Measurements from ENCODE around the gene CYB5RL. TPM values are rescaled to one million over a fixed set of nuclear protein-coding genes. Genes with fewer than 3 reads are reported as not detected.
"Not testable (repeated sequence)": the region's sequence is repeated elsewhere in the genome, so short reads cannot be mapped to it uniquely, and the experiment has no call there.

Gene CYB5RL
- total and polyA plus RNA-seq, 7 donors, result 0.89 to 6.4 (median 3.2) TPM

GRCh38 chr1:54239631-54240031, 39.8 kb upstream of the CYB5RL start:
- H3K27ac ChIP-seq, result no peak overlapping the region
- TF ChIP-seq, protein P1, sequence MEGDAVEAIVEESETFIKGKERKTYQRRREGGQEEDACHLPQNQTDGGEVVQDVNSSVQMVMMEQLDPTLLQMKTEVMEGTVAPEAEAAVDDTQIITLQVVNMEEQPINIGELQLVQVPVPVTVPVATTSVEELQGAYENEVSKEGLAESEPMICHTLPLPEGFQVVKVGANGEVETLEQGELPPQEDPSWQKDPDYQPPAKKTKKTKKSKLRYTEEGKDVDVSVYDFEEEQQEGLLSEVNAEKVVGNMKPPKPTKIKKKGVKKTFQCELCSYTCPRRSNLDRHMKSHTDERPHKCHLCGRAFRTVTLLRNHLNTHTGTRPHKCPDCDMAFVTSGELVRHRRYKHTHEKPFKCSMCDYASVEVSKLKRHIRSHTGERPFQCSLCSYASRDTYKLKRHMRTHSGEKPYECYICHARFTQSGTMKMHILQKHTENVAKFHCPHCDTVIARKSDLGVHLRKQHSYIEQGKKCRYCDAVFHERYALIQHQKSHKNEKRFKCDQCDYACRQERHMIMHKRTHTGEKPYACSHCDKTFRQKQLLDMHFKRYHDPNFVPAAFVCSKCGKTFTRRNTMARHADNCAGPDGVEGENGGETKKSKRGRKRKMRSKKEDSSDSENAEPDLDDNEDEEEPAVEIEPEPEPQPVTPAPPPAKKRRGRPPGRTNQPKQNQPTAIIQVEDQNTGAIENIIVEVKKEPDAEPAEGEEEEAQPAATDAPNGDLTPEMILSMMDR (IDR thresholded peaks at IDR 0.05), result no peak
- WGBS, 3 donors, result 66 to 87% (median 69%) methylated on average over 10 of the region's 10 CpGs

GRCh38 chr1:54239035-54239383, 39.2 kb upstream of the CYB5RL start:
- 92 to 96% (median 95%) methylated on average over 5 of the region's 5 CpGs for WGBS, 3 donors
- peaks cover 0 to 66% of the 10 kb centered on the region in 2 donors for H3K36me3 ChIP-seq (ENCODE audit: insufficient read depth in 1 of 2, low read depth in 1 of 2)
- ATAC-seq (no peak), DNase-seq (no peak)
- intact Hi-C loops (cut with DNase I), result no loop called here
- no peaks in the 10 kb centered on the region for H3K9me3 ChIP-seq
- no peaks in the 10 kb centered on the region for H3K4me1 ChIP-seq
- H3K27me3 ChIP-seq (ENCODE audit: insufficient read depth in 3 of 3, low read length in 2 of 3), result no peaks in the 10 kb centered on the region
- no peak overlapping the region for H3K4me3 ChIP-seq
- H3K27ac ChIP-seq, result no peak overlapping the region
- TF ChIP-seq, protein P1 (IDR thresholded peaks at IDR 0.05), result no peak

More at GRCh38 chr1:54239631-54240031, 39.8 kb upstream of the CYB5RL start:
- H3K36me3 ChIP-seq (ENCODE audit: insufficient read depth in 1 of 2, low read depth in 1 of 2), result peaks cover 0 to 69% of the 10 kb centered on the region in 2 donors
- DNase-seq (no peak), ATAC-seq (peak in 1 of 4 donors; percentile 32)
- no peaks in the 10 kb centered on the region for H3K4me1 ChIP-seq
- H3K4me3 ChIP-seq, result no peak overlapping the region
- intact Hi-C loops (cut with DNase I), result no loop called here
- no peaks in the 10 kb centered on the region for H3K27me3 ChIP-seq (ENCODE audit: insufficient read depth in 3 of 3, low read length in 2 of 3)
- no peaks in the 10 kb centered on the region for H3K9me3 ChIP-seq

- intact Hi-C loops (cut with DNase I), result no loop called here
- 85 to 88% (median 86%) methylated on average over 11 to 12 of the region's 12 CpGs for WGBS, 3 donors
- DNase-seq (no peak), ATAC-seq (no peak)
- Histone ChIP-seq H3K4me1 (no peaks in the 10 kb centered on the region), H3K36me3 (ENCODE audit: insufficient read depth in 1 of 2, low read depth in 1 of 2) (peaks cover 0 to 63% of the 10 kb centered on the region in 2 donors), H3K9me3 (no peaks in the 10 kb centered on the region), H3K27me3 (ENCODE audit: insufficient read depth in 3 of 3, low read length in 2 of 3) (no peaks in the 10 kb centered on the region), H3K27ac (no peak overlapping the region), H3K4me3 (no peak overlapping the region)
- TF ChIP-seq, protein P1 (IDR thresholded peaks at IDR 0.05), result no peak
These were observed 38.7 kb upstream of the CYB5RL start for GRCh38 chr1:54238353-54239034.

GRCh38 chr1:54237586-54237985, 37.8 kb upstream of the CYB5RL start:
- 80 to 82% (median 81%) methylated on average over 10 of the region's 10 CpGs for WGBS, 3 donors
- intact Hi-C loops (cut with DNase I), result no loop called here
- DNase-seq, result no peak
- no peak overlapping the region for H3K27ac ChIP-seq
- no peak for ATAC-seq
- no peak overlapping the region for H3K4me3 ChIP-seq
- no peaks in the 10 kb centered on the region for H3K4me1 ChIP-seq
- H3K27me3 ChIP-seq (ENCODE audit: insufficient read depth in 3 of 3, low read length in 2 of 3), result no peaks in the 10 kb centered on the region
- peaks cover 0 to 56% of the 10 kb centered on the region in 2 donors for H3K36me3 ChIP-seq (ENCODE audit: insufficient read depth in 1 of 2, low read depth in 1 of 2)
- TF ChIP-seq, protein P1 (IDR thresholded peaks at IDR 0.05), result no peak
- H3K9me3 ChIP-seq, result no peaks in the 10 kb centered on the region

DNA sequence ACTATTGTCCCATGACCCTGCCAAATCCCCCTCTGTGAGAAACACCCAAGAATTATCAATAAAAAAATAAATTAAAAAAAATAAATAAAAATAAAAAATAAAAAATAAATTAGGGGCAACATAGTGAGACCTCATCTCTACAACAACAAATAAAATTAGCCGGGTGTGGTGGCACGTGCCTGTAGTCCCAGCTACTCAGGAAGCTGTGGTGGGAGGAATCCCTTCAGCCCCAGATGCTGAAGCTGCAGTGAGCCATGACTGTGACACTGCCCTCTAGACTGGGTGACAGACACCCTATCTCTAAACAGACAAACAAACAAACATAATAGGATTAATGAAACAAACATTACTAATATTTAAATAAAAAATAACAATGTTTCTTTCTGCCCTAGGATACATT, 34.5 kb upstream of the CYB5RL start:
- 92 to 94% (median 92%) methylated on average over 2 of the region's 2 CpGs for WGBS, 3 donors
- Histone ChIP-seq H3K4me1 (no peaks in the 10 kb centered on the region), H3K9me3 (no peaks in the 10 kb centered on the region), H3K4me3 (no peak overlapping the region), H3K27me3 (ENCODE audit: insufficient read depth in 3 of 3, low read length in 2 of 3) (no peaks in the 10 kb centered on the region), H3K36me3 (ENCODE audit: insufficient read depth in 1 of 2, low read depth in 1 of 2) (peaks cover 0 to 37% of the 10 kb centered on the region in 2 donors), H3K27ac (no peak overlapping the region)
- ATAC-seq (no peak), DNase-seq (no peak)
- TF ChIP-seq, protein P1 (IDR thresholded peaks at IDR 0.05), result no peak
- intact Hi-C loops (cut with DNase I), result no loop called here

DNA sequence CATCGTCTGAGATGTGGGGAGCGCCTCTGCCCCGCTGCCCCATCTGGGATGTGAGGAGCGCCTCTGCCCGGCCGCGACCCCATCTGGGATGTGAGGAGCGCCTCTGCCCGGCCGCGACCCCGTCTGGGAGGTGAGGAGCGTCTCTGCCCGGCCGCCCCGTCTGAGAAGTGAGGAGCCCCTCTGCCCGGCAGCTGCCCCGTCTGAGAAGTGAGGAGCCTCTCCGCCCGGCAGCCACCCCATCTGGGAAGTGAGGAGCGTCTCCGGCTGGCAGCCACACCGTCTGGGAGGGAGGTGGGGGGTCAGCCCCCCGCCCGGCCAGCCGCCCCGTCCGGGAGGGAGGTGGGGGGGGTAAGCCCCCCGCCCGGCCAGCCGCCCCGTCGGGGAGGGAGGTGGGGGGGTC, 33.4 kb upstream of the CYB5RL start:
- H3K4me3 ChIP-seq; H3K4me1 ChIP-seq; ATAC-seq; H3K27ac ChIP-seq; DNase-seq; H3K9me3 ChIP-seq; H3K27me3 ChIP-seq (ENCODE audit: insufficient read depth in 3 of 3, low read length in 2 of 3); intact Hi-C loops (cut with DNase I): not testable (repeated sequence)
- peaks cover 0 to 29% of the 10 kb centered on the region in 2 donors for H3K36me3 ChIP-seq (ENCODE audit: insufficient read depth in 1 of 2, low read depth in 1 of 2)
- 96 to 98% (median 96%) methylated on average over 10 to 32 of the region's 33 CpGs for WGBS, 3 donors
